COLO668 (cell line): ENCODE measurements around the gene DSPP.
"Not testable (repeated sequence)": the region's sequence is repeated elsewhere in the genome, so short reads cannot be mapped to it uniquely, and the experiment has no call there.

Source experiments
- DNase-seq: peaks from one replicate; lab custom pipeline; 2025; ENCODE audit not compliant: unreplicated experiment; lab: John Stamatoyannopoulos, UW

Gene DSPP

GRCh38 chr4:87608229-87608628, at the start of gene DSPP:
Gene DSPP (plus strand): TSS chr4:87608529. CDS start chr4:87610909, 2,380 bp downstream.
- DNase-seq = no peak

- peak; percentile 64 for DNase-seq
Measured at GRCh38 chr4:87559090-87559837, 49.1 kb upstream of the DSPP start.

- no peak for DNase-seq
Measured at GRCh38 chr4:87560802-87561201, 47.5 kb upstream of the DSPP start.

- no peak for DNase-seq
Measured at GRCh38 chr4:87565746-87566145, 42.6 kb upstream of the DSPP start.

- no peak for DNase-seq
Measured at GRCh38 chr4:87566276-87566675, 42.1 kb upstream of the DSPP start.

- no peak for DNase-seq
Measured at GRCh38 chr4:87567191-87567590, 41.1 kb upstream of the DSPP start.

- DNase-seq = no peak
Measured at GRCh38 chr4:87570290-87570805, 38.0 kb upstream of the DSPP start.

- not testable (repeated sequence) for DNase-seq
Measured at GRCh38 chr4:87574376-87574775, 34.0 kb upstream of the DSPP start.

- DNase-seq = no peak
Measured at GRCh38 chr4:87574996-87575395, 33.3 kb upstream of the DSPP start.

- no peak for DNase-seq
Measured at GRCh38 chr4:87575408-87575807, 32.9 kb upstream of the DSPP start.

- DNase-seq = no peak
Measured at GRCh38 chr4:87575983-87576382, 32.3 kb upstream of the DSPP start.

GRCh38 chr4:87579478-87579877, 28.9 kb upstream of the DSPP start:
- no peak for DNase-seq

GRCh38 chr4:87580057-87580456, 28.3 kb upstream of the DSPP start:
- DNase-seq = no peak

GRCh38 chr4:87584222-87584908, 24.0 kb upstream of the DSPP start:
- DNase-seq = no peak

- no peak for DNase-seq
Measured at GRCh38 chr4:87589531-87589930, 18.8 kb upstream of the DSPP start.

- no peak for DNase-seq
Measured at GRCh38 chr4:87592124-87592523, 16.2 kb upstream of the DSPP start.

GRCh38 chr4:87601361-87601760, 7.0 kb upstream of the DSPP start:
- DNase-seq = no peak

GRCh38 chr4:87614292-87614890, 6.1 kb downstream of the DSPP start:
- no peak for DNase-seq

- DNase-seq = no peak
Measured at GRCh38 chr4:87616268-87616667, 7.9 kb downstream of the DSPP start.

- no peak for DNase-seq
Measured at GRCh38 chr4:87620086-87620485, 11.8 kb downstream of the DSPP start.

- no peak for DNase-seq
Measured at GRCh38 chr4:87620491-87620890, 12.2 kb downstream of the DSPP start.

GRCh38 chr4:87622303-87622702, 14.0 kb downstream of the DSPP start:
- DNase-seq = no peak
